Neural cell (in vitro differentiated cells): ENCODE results near the gene MCM5.

Source experiments
- TAF1 ChIP-seq: IDR thresholded peaks from 2 replicates; pipeline ENCODE4 v1.6.1; 2012; ENCODE audit warnings: low read depth
- TF ChIP-seq, protein P1 (sequence below): fragments of 450-650 bp; IDR thresholded peaks from 2 replicates; pipeline ENCODE4 v1.5.1; 2014; ENCODE audit warnings: antibody characterized with exemption, mild to moderate bottlenecking, moderate library complexity; ENCODE audit not compliant: poor library complexity, severe bottlenecking

DNA sequence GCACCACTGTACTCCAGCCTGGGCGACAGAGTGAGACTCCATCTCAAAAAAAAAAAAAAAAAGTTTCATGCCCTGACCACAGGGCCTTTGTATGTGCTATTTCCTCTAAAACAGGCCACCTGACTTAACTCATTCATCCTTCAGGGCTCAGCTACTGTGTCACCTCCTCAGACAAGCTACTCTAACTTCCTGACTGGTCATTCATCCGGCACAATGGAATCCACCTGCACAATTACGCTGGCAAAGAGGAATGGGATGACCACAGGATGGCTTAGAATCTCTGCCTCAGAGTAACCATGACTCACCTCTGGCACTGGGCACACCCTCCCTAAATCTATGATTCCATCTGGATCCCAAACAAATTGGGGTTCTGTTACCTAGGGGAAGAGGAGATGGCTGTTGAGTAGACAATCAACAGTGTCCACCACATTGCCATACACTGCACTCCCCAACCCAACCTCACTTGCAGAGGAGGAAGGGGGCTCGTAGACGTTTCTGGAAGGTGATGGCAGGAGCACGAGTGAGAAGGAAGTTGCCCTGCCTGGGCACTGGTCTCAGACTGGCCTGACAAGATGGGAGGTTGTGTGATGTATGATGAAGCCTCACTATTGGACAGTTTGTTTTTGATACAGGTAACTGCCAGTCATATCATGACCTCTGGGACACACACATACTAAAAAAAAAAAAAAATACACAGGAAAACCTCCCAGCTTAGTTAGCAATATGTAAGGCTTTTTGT, 41.9 kb upstream of the MCM5 start:
- TF ChIP-seq TAF1, result no peak
- TF ChIP-seq, protein P1, sequence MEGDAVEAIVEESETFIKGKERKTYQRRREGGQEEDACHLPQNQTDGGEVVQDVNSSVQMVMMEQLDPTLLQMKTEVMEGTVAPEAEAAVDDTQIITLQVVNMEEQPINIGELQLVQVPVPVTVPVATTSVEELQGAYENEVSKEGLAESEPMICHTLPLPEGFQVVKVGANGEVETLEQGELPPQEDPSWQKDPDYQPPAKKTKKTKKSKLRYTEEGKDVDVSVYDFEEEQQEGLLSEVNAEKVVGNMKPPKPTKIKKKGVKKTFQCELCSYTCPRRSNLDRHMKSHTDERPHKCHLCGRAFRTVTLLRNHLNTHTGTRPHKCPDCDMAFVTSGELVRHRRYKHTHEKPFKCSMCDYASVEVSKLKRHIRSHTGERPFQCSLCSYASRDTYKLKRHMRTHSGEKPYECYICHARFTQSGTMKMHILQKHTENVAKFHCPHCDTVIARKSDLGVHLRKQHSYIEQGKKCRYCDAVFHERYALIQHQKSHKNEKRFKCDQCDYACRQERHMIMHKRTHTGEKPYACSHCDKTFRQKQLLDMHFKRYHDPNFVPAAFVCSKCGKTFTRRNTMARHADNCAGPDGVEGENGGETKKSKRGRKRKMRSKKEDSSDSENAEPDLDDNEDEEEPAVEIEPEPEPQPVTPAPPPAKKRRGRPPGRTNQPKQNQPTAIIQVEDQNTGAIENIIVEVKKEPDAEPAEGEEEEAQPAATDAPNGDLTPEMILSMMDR, result no peak
